BE2C (cell line): ENCODE data around the gene AP3S1.

Experiments used
- DNase-seq: peaks from one replicate; pipeline ENCODE4 v3.0.0-alpha.2; 2020
- H3K27me3 ChIP-seq: fragments of 250-450 bp; sonication (Bioruptor Pico); 2 replicates; pipeline ENCODE4 v1.5.1; 2020; ENCODE audit warnings: mild to moderate bottlenecking
- H3K36me3 ChIP-seq: fragments of 250-450 bp; sonication (Bioruptor Pico); 2 replicates; pipeline ENCODE4 v1.5.1; 2020; ENCODE audit warnings: mild to moderate bottlenecking
- H3K4me1 ChIP-seq: fragments of 250-450 bp; sonication (Bioruptor Pico); 2 replicates; pipeline ENCODE4 v1.5.1; 2020
- H3K4me3 ChIP-seq: 2 replicates; pipeline ENCODE4 v1.5.1; 2011; ENCODE audit warnings: low read depth, low read length
- H3K9me3 ChIP-seq: fragments of 250-450 bp; sonication (Bioruptor Pico); 2 replicates; pipeline ENCODE4 v1.5.1; 2020
- CTCF ChIP-seq: IDR thresholded peaks from 2 replicates; pipeline ENCODE4 v1.5.1; 2012; ENCODE audit warnings: mild to moderate bottlenecking, low read depth, low read length

AP3S1 gene

DNA sequence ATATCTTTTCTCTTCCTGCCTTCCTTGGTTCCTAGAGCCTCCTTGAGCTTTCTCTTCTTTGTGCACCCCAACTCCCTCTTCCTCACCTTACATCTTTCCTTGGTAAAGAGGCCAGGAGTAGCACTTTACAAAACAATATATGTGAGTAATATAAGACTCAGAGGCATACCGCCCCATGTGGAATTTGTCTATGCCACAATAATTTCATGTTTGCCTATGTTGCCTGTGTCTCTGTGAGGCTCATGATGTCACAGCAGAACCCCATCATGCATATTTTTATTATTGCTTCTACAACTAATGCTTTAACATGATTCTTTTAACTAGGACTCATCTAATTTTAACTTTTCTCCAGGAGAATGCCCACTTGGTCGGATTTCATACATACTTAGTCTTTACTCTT lies 105.5 kb downstream of the AP3S1 start:
- H3K4me1 ChIP-seq, result no peaks in the 10 kb centered on the region
- TF ChIP-seq CTCF, result no peak
- DNase-seq, result no peak
- no peaks in the 10 kb centered on the region; the same call in 1 of the 2 replicates for H3K27me3 ChIP-seq
- H3K4me3 ChIP-seq, result no peak overlapping the region
- H3K36me3 ChIP-seq, result no peaks in the 10 kb centered on the region
- H3K9me3 ChIP-seq, result no peaks in the 10 kb centered on the region

DNA sequence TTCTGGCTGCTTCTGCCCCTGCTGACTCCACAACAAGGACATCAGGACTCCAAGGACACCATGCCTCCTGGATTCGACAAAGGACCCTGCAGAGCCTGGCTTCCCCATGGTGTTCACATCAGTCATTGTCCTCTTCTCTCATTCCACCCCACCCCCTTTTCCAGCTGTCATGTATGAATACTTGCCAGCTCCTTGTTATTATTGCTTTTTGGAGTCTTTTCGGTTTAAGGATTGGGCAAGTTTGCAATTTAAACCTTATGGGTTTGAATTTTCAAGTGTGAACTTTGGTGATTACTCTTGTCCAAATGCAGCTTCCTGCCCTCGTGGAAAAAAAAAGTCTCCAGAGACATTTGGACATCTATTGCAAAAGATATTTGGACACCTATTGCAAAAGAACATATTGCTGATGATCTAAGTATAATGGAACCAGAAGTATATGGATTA lies 106.4 kb downstream of the AP3S1 start:
- no peak overlapping the region for H3K4me3 ChIP-seq
- H3K9me3 ChIP-seq, result no peaks in the 10 kb centered on the region
- DNase-seq, result no peak
- H3K27me3 ChIP-seq, result no peaks in the 10 kb centered on the region; the same call in 1 of the 2 replicates
- TF ChIP-seq CTCF, result no peak
- no peaks in the 10 kb centered on the region for H3K4me1 ChIP-seq
- H3K36me3 ChIP-seq, result no peaks in the 10 kb centered on the region

DNA sequence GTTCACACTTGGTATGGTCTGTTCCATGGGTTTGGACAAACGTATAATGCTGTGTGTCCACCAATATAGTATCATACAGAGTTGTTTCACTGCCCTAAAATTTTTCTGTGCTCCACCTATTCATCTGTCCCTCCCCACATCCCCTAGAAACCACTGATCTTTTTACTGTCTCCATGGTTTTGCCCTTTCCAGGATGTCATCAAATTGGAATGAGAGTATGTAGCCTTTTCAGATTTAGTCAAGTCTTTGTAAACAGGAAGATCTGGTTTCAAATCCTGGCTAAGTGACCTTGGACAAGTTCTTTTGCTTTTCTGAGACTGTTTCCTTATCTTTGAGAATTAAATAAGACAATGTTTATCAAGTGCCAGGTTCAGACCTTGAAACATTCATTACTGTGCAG lies 107.4 kb downstream of the AP3S1 start:
- no peak overlapping the region for H3K4me3 ChIP-seq
- no peaks in the 10 kb centered on the region for H3K9me3 ChIP-seq
- no peaks in the 10 kb centered on the region for H3K4me1 ChIP-seq
- TF ChIP-seq CTCF, result no peak
- DNase-seq, result no peak
- H3K27me3 ChIP-seq, result no peaks in the 10 kb centered on the region; the same call in 1 of the 2 replicates
- H3K36me3 ChIP-seq, result no peaks in the 10 kb centered on the region

GRCh38 chr5:115952588-115952987 lies 110.9 kb downstream of the AP3S1 start:
- no peak for DNase-seq

GRCh38 chr5:115954144-115954543 lies 112.4 kb downstream of the AP3S1 start:
- no peaks in the 10 kb centered on the region for H3K4me1 ChIP-seq
- no peak for DNase-seq
- no peak overlapping the region for H3K4me3 ChIP-seq
- H3K9me3 ChIP-seq, result no peaks in the 10 kb centered on the region
- peaks cover 20% of the 10 kb centered on the region for H3K27me3 ChIP-seq
- no peaks in the 10 kb centered on the region for H3K36me3 ChIP-seq
- no peak for TF ChIP-seq CTCF

More at GRCh38 chr5:115952588-115952987, 110.9 kb downstream of the AP3S1 start:
- Histone ChIP-seq H3K4me3 (no peak overlapping the region), H3K9me3 (no peaks in the 10 kb centered on the region), H3K4me1 (no peaks in the 10 kb centered on the region), H3K36me3 (no peaks in the 10 kb centered on the region), H3K27me3 (peaks cover 14% of the 10 kb centered on the region)
- TF ChIP-seq CTCF, result no peak

DNA sequence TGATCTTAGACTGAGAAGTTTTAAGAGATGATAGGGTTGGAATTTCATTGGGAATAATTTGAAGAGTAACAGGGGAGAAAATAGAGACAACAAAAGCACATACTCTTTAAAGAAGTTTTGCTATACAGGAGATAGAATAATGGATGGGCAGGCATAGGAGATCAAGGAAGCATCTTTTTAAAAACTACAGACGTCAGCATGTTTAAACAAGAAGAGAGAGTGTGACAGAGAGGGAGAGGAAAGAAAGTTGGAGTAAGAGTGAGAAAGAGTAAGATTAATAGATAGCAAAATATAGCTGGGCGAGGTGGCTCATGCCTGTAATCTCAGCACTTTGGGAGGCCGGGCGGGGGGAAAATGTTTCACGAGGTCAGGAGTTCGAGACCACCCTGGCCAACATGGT lies 115.2 kb downstream of the AP3S1 start:
- no peak for DNase-seq
- no peaks in the 10 kb centered on the region for H3K9me3 ChIP-seq
- no peak overlapping the region for H3K4me3 ChIP-seq
- no peaks in the 10 kb centered on the region for H3K36me3 ChIP-seq
- H3K27me3 ChIP-seq, result peaks cover 43% of the 10 kb centered on the region
- H3K4me1 ChIP-seq, result no peaks in the 10 kb centered on the region
- no peak for TF ChIP-seq CTCF
